ENCODE data around the gene ST8SIA1. TPM values are rescaled to one million over a fixed set of nuclear protein-coding genes. Genes with fewer than 3 reads are reported as not detected.
A peak's percentile ranks its signal among the peaks of the same experiment; 100 is the strongest.

ST8SIA1 gene
- total RNA-seq, 1 donor from 2014 or later: 1.2 TPM

DNA sequence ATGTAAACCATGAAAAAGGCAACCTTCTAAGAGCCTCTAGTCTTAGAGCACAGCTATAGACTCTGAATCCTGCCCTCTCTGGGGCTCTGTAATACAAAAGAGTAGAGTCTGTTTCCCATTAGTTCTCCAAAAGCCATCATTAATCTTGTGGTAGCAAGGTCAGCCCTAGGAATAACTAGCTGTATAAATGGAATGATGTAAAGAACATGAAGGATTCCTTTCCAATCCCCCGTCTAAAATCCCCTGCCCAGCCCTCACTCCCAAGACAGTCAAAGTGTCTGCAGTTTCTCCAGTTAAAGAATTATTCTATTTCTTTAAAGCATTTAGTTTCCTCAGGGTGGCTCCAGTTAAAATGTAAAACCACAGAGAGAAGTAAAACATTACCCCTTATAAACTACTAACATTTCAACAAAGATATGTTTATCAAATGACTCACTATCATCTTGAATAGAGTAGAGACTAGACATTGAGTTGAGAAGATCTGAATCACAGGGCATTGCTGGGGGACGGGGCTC lies 104.2 kb downstream of the ST8SIA1 start:
- Mint-ChIP-seq H3K4me3 (ENCODE audit: unreplicated experiment) (no peak overlapping the region), H3K27ac (ENCODE audit: unreplicated experiment) (peak overlapping the region; percentile 67)
- DNase-seq (ENCODE audit: low spot score): no peak

DNA sequence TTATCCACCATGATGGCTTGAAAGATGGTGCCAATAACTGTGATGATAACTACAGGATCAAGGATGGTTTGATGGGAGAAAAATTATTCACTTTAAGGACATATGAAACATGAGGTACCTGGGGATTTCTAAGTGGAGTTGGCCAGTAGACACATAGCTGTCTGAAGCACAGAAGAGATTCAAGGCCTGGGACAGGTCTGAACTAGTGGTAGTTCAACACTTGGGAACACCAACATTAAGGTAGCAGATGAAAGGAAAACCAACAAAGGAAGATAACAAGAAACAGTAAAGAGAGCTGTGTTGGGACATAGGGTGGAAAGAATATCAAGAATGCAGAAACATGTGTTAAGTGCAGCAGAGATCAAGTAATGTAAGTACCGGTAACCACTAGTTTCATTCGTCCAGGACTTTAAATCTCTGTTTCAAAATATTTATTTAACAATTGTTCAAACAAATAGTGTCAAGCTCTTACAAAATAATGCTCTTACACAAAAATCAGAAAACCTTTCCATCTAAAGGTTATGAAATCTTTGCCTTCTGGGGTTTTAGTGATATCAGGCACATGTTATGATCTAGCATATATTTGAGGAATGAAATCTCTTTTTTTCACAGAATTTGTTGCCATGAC lies 104.7 kb downstream of the ST8SIA1 start:
- TF ChIP-seq, protein P1, sequence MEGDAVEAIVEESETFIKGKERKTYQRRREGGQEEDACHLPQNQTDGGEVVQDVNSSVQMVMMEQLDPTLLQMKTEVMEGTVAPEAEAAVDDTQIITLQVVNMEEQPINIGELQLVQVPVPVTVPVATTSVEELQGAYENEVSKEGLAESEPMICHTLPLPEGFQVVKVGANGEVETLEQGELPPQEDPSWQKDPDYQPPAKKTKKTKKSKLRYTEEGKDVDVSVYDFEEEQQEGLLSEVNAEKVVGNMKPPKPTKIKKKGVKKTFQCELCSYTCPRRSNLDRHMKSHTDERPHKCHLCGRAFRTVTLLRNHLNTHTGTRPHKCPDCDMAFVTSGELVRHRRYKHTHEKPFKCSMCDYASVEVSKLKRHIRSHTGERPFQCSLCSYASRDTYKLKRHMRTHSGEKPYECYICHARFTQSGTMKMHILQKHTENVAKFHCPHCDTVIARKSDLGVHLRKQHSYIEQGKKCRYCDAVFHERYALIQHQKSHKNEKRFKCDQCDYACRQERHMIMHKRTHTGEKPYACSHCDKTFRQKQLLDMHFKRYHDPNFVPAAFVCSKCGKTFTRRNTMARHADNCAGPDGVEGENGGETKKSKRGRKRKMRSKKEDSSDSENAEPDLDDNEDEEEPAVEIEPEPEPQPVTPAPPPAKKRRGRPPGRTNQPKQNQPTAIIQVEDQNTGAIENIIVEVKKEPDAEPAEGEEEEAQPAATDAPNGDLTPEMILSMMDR (IDR thresholded peaks at IDR 0.05): no peak
- Mint-ChIP-seq H3K27ac (ENCODE audit: unreplicated experiment) (peak overlapping the region; percentile 67), H3K36me3 (ENCODE audit: low read depth) (no peaks in the 10 kb centered on the region), H3K27me3 (ENCODE audit: low read depth) (no peaks in the 10 kb centered on the region), H3K4me1 (ENCODE audit: low read depth) (peaks cover 38% of the 10 kb centered on the region), H3K9me3 (ENCODE audit: low read depth) (peaks cover 2% of the 10 kb centered on the region), H3K4me3 (ENCODE audit: unreplicated experiment) (no peak overlapping the region)
- DNase-seq (ENCODE audit: low spot score): no peak

More for the DNA sequence above, 104.2 kb downstream of the ST8SIA1 start:
- no peaks in the 10 kb centered on the region for H3K27me3 Mint-ChIP-seq (ENCODE audit: low read depth)
- peaks cover 38% of the 10 kb centered on the region for H3K4me1 Mint-ChIP-seq (ENCODE audit: low read depth)
- H3K9me3 Mint-ChIP-seq (ENCODE audit: low read depth): peaks cover 2% of the 10 kb centered on the region
- H3K36me3 Mint-ChIP-seq (ENCODE audit: low read depth): no peaks in the 10 kb centered on the region
- TF ChIP-seq, protein P1 (IDR thresholded peaks at IDR 0.05): no peak

DNA sequence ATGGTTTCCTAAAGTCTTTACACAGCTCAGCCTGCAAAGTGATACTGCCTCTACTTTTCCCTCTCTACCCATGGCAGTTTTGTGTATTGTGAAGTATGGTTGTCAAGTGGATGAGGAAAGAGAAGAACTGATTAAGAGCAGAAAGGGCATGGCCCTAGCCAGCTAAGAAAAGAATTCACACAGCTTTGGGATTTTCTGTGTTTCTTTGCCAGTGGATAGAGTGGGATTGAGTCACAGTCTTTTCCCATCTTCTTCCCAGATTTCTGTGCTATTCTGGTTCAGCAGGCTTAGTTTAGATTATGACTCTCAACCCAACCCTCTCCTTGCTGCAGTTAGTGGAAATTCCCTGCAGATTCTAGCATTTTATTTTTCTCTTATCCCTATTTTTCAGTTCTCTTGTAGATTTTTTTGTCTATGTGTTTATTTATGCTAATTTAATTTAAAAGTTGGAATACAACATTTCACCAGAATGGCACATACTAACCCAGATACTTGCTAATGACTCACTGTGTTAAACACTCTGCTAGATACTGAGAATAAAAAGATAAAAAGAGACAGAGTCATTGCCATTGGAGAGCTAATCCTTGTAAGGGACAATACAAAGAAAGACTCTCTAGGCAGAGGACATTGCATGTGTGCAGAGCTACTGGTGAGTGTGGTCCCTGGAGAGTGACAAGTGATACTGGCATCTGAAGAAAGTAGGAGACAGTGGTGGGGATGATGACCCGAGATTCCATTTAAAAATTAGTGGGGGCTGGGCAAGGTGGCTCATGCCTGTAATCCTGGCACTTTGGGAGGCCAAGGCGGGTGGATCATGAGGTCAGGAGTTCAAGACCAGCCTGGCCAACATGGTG lies 106.3 kb downstream of the ST8SIA1 start:
- Mint-ChIP-seq H3K4me1 (ENCODE audit: low read depth) (peaks cover 36% of the 10 kb centered on the region), H3K36me3 (ENCODE audit: low read depth) (no peaks in the 10 kb centered on the region), H3K9me3 (ENCODE audit: low read depth) (peaks cover 2% of the 10 kb centered on the region), H3K27me3 (ENCODE audit: low read depth) (no peaks in the 10 kb centered on the region), H3K27ac (ENCODE audit: unreplicated experiment) (peak overlapping the region; percentile 86), H3K4me3 (ENCODE audit: unreplicated experiment) (no peak overlapping the region)
- no peak for DNase-seq (ENCODE audit: low spot score)
- TF ChIP-seq, protein P1 (IDR thresholded peaks at IDR 0.05): no peak

DNA sequence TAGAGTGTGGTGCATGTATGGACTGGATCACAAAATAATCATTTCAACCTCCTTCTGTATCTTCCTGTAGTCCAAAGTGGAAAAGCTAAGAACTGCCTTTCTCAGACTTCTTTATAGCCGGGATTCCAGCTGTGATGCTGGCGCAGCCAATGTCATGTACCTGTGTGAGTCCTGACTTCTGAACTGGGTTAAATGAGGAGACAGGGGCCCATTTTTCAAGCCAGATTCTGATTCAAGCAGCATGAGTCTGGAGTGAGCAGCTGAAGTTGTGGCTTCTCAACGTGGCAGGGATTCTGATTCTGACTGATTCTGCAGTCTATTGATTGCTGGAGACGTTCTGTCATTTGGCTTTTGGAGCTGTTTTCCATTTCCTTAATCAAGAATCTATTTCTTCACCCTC lies 111.2 kb downstream of the ST8SIA1 start:
- TF ChIP-seq, protein P1 (IDR thresholded peaks at IDR 0.05): no peak
- peaks cover under 1% of the 10 kb centered on the region for H3K9me3 Mint-ChIP-seq (ENCODE audit: low read depth)
- no peaks in the 10 kb centered on the region for H3K36me3 Mint-ChIP-seq (ENCODE audit: low read depth)
- no peak for DNase-seq (ENCODE audit: low spot score)
- no peak overlapping the region for H3K4me3 Mint-ChIP-seq (ENCODE audit: unreplicated experiment)
- peaks cover 4% of the 10 kb centered on the region for H3K27me3 Mint-ChIP-seq (ENCODE audit: low read depth)
- H3K27ac Mint-ChIP-seq (ENCODE audit: unreplicated experiment): no peak overlapping the region
- H3K4me1 Mint-ChIP-seq (ENCODE audit: low read depth): peaks cover 14% of the 10 kb centered on the region

DNA sequence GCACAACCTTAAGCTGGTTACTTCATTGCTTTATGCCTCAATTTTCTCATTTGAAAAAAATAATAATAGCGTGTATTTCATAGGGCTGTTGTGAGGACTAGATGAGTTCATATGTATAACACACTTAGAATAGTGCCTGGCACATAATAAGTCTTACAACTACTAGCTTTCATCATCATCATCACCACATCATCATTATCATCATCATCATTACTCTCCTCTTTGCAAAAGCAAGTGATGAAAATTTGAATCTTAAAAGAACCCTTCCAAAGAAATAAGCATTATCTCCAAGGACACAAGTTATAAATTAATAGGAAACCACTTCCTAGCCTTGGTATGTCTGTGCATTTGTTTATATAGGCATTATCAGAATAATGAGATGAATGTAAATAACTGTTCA lies 117.0 kb downstream of the ST8SIA1 start:
- H3K27me3 Mint-ChIP-seq (ENCODE audit: low read depth): peaks cover 4% of the 10 kb centered on the region
- no peak for DNase-seq (ENCODE audit: low spot score)
- H3K4me3 Mint-ChIP-seq (ENCODE audit: unreplicated experiment): no peak overlapping the region
- peaks cover 5% of the 10 kb centered on the region for H3K4me1 Mint-ChIP-seq (ENCODE audit: low read depth)
- no peaks in the 10 kb centered on the region for H3K36me3 Mint-ChIP-seq (ENCODE audit: low read depth)
- H3K9me3 Mint-ChIP-seq (ENCODE audit: low read depth): peaks cover 4% of the 10 kb centered on the region
- no peak overlapping the region for H3K27ac Mint-ChIP-seq (ENCODE audit: unreplicated experiment)
- TF ChIP-seq, protein P1 (IDR thresholded peaks at IDR 0.05): no peak

Data from chondrocyte (in vitro differentiated cells).